Nephron (organoid): Measurements from ENCODE around the gene PGA4.
A peak's percentile ranks its signal among the peaks of the same experiment; 100 is the strongest.
"Not testable (repeated sequence)": the region's sequence is repeated elsewhere in the genome, so short reads cannot be mapped to it uniquely, and the experiment has no call there.

Experiments
- H3K27ac Mint-ChIP-seq, 3 experiments: 2 replicates each; pipeline ENCODE4 v1.8.0; 2020; ENCODE audit warnings: mixed read lengths in 3 of 3, mild to moderate bottlenecking in 2 of 3, moderate library complexity in 1 of 3
- H3K27me3 Mint-ChIP-seq: 2 replicates; pipeline ENCODE4 v1.8.0; 2021; ENCODE audit warnings: low read depth, mild to moderate bottlenecking, moderate library complexity, mixed read lengths
- H3K36me3 Mint-ChIP-seq: 2 replicates; pipeline ENCODE4 v1.8.0; 2020; ENCODE audit warnings: low read depth, mixed read lengths
- H3K4me1 Mint-ChIP-seq: 2 replicates; pipeline ENCODE4 v1.8.0; 2020; ENCODE audit warnings: mixed read lengths
- H3K4me3 Mint-ChIP-seq, 3 experiments: 2 replicates each; pipeline ENCODE4 v1.8.0; 2020; ENCODE audit warnings: mild to moderate bottlenecking in 3 of 3, mixed read lengths in 3 of 3, moderate library complexity in 2 of 3
- H3K9me3 Mint-ChIP-seq: 2 replicates; pipeline ENCODE4 v1.8.0; 2020; ENCODE audit warnings: mixed read lengths

Gene PGA4

GRCh38 chr11:61218306-61218705, 3.8 kb upstream of the PGA4 start:
- not testable (repeated sequence) for H3K4me3 Mint-ChIP-seq

GRCh38 chr11:61219016-61219415, 3.1 kb upstream of the PGA4 start:
- H3K27ac Mint-ChIP-seq, H3K4me3 Mint-ChIP-seq, H3K4me1 Mint-ChIP-seq: not testable (repeated sequence)

More at GRCh38 chr11:61218306-61218705, 3.8 kb upstream of the PGA4 start:
- not testable (repeated sequence) for H3K9me3 Mint-ChIP-seq, H3K36me3 Mint-ChIP-seq, H3K27me3 Mint-ChIP-seq, H3K27ac Mint-ChIP-seq, H3K4me1 Mint-ChIP-seq

GRCh38 chr11:61222692-61223091, 545 bp downstream of the PGA4 start:
- not testable (repeated sequence) for H3K4me1 Mint-ChIP-seq, H3K36me3 Mint-ChIP-seq, H3K27me3 Mint-ChIP-seq, H3K9me3 Mint-ChIP-seq, H3K4me3 Mint-ChIP-seq, H3K27ac Mint-ChIP-seq

More at GRCh38 chr11:61219016-61219415, 3.1 kb upstream of the PGA4 start:
- H3K36me3 Mint-ChIP-seq, H3K27me3 Mint-ChIP-seq, H3K9me3 Mint-ChIP-seq: not testable (repeated sequence)

GRCh38 chr11:61226457-61227137, 4.5 kb downstream of the PGA4 start:
- H3K4me3 Mint-ChIP-seq, H3K27ac Mint-ChIP-seq, H3K9me3 Mint-ChIP-seq, H3K27me3 Mint-ChIP-seq, H3K36me3 Mint-ChIP-seq, H3K4me1 Mint-ChIP-seq: not testable (repeated sequence)

- not testable (repeated sequence) for H3K4me1 Mint-ChIP-seq, H3K27ac Mint-ChIP-seq, H3K9me3 Mint-ChIP-seq, H3K36me3 Mint-ChIP-seq, H3K27me3 Mint-ChIP-seq, H3K4me3 Mint-ChIP-seq
These were observed 7.3 kb downstream of the PGA4 start for GRCh38 chr11:61229458-61229857.

- not testable (repeated sequence) for H3K4me1 Mint-ChIP-seq, H3K4me3 Mint-ChIP-seq, H3K9me3 Mint-ChIP-seq, H3K27me3 Mint-ChIP-seq, H3K27ac Mint-ChIP-seq, H3K36me3 Mint-ChIP-seq
These were observed 8.9 kb downstream of the PGA4 start for GRCh38 chr11:61231033-61231432.

GRCh38 chr11:61231585-61231984, 9.4 kb downstream of the PGA4 start:
- not testable (repeated sequence) for H3K27ac Mint-ChIP-seq, H3K9me3 Mint-ChIP-seq, H3K36me3 Mint-ChIP-seq, H3K27me3 Mint-ChIP-seq, H3K4me3 Mint-ChIP-seq, H3K4me1 Mint-ChIP-seq

GRCh38 chr11:61232548-61233145, 10.5 kb downstream of the PGA4 start:
- not testable (repeated sequence) for H3K4me1 Mint-ChIP-seq, H3K27ac Mint-ChIP-seq, H3K9me3 Mint-ChIP-seq, H3K4me3 Mint-ChIP-seq, H3K36me3 Mint-ChIP-seq, H3K27me3 Mint-ChIP-seq

- not testable (repeated sequence) for H3K36me3 Mint-ChIP-seq, H3K4me1 Mint-ChIP-seq, H3K27ac Mint-ChIP-seq, H3K27me3 Mint-ChIP-seq, H3K9me3 Mint-ChIP-seq, H3K4me3 Mint-ChIP-seq
These were observed 15.0 kb downstream of the PGA4 start for GRCh38 chr11:61237130-61237529.

- not testable (repeated sequence) for H3K9me3 Mint-ChIP-seq, H3K36me3 Mint-ChIP-seq, H3K27me3 Mint-ChIP-seq, H3K4me3 Mint-ChIP-seq, H3K4me1 Mint-ChIP-seq, H3K27ac Mint-ChIP-seq
These were observed 18.1 kb downstream of the PGA4 start for GRCh38 chr11:61240288-61240687.

- H3K4me1 Mint-ChIP-seq, H3K27ac Mint-ChIP-seq, H3K27me3 Mint-ChIP-seq, H3K9me3 Mint-ChIP-seq, H3K4me3 Mint-ChIP-seq, H3K36me3 Mint-ChIP-seq: not testable (repeated sequence)
These were observed 18.7 kb downstream of the PGA4 start, which contains the start of gene PGA5 for GRCh38 chr11:61240875-61241274. TSS of gene PGA5 (plus strand) at chr11:61241175. CDS start at chr11:61241227, 52 bp downstream.

GRCh38 chr11:61241526-61241925, 19.4 kb downstream of the PGA4 start:
- not testable (repeated sequence) for H3K27me3 Mint-ChIP-seq, H3K36me3 Mint-ChIP-seq, H3K27ac Mint-ChIP-seq, H3K4me1 Mint-ChIP-seq, H3K9me3 Mint-ChIP-seq, H3K4me3 Mint-ChIP-seq

- not testable (repeated sequence) for H3K4me1 Mint-ChIP-seq, H3K27ac Mint-ChIP-seq
These were observed 23.3 kb downstream of the PGA4 start for GRCh38 chr11:61245284-61245964.

GRCh38 chr11:61248071-61248470, 25.9 kb downstream of the PGA4 start:
- not testable (repeated sequence) for H3K36me3 Mint-ChIP-seq, H3K9me3 Mint-ChIP-seq, H3K27me3 Mint-ChIP-seq, H3K4me3 Mint-ChIP-seq, H3K27ac Mint-ChIP-seq
- H3K4me1 Mint-ChIP-seq = peaks cover 19% of the 10 kb centered on the region

More at GRCh38 chr11:61245284-61245964, 23.3 kb downstream of the PGA4 start:
- H3K4me3 Mint-ChIP-seq, H3K9me3 Mint-ChIP-seq, H3K36me3 Mint-ChIP-seq, H3K27me3 Mint-ChIP-seq: not testable (repeated sequence)

- H3K36me3 Mint-ChIP-seq, H3K4me3 Mint-ChIP-seq, H3K27me3 Mint-ChIP-seq, H3K9me3 Mint-ChIP-seq: not testable (repeated sequence)
- H3K27ac Mint-ChIP-seq = peak overlapping the region in 1 of 3 experiments; percentile 60
- peaks cover 19% of the 10 kb centered on the region for H3K4me1 Mint-ChIP-seq
These were observed 27.1 kb downstream of the PGA4 start for GRCh38 chr11:61249201-61249600.
